HL-60 (cell line): Measurements from ENCODE around the gene LRRC7.

Experiments used
- CTCF ChIP-seq: IDR thresholded peaks from one replicate; pipeline ENCODE4 v1.5.1; 2011; ENCODE audit warnings: low read length, control low read depth, inconsistent platforms; ENCODE audit not compliant: insufficient read depth
- POLR2AphosphoS5 ChIP-seq: IDR thresholded peaks from 2 replicates; pipeline ENCODE4 v1.6.1; 2012; ENCODE audit warnings: low read depth

GRCh38 chr1:70017770-70018169 is 450.0 kb downstream of the LRRC7 start:
- TF ChIP-seq CTCF (no peak), POLR2AphosphoS5 (no peak)
